G401 (cell line): ENCODE data around the gene RNU5B-1. TPM values are rescaled to one million over a fixed set of nuclear protein-coding genes. Genes with fewer than 3 reads are reported as not detected.

Experiments used
- DNase-seq: peaks from one replicate; pipeline ENCODE4 v3.0.0-alpha.2; 2015; ENCODE audit warnings: low spot score
- in situ Hi-C: cut with HindIII; loops from 2 replicates; pipeline ENCODE4 v1.10.0; 2016; ENCODE audit warnings: low sequenced_read_pairs, mixed read lengths
- total RNA-seq: library from RNA; depleted of rRNA; stranded (reverse); fragments of >200 nt; shearing (Covaris generic); gene quantifications from 2 replicates; pipeline ENCODE4 v1.2.3, GENCODE V29; 2014

Gene RNU5B-1
- total RNA-seq, 1 experiment from 2014 or later = not detected

GRCh38 chr15:65323071-65323511 is 18.6 kb downstream of the RNU5B-1 start:
- in situ Hi-C loops = no loop called here
- DNase-seq = peak; percentile 93

DNA sequence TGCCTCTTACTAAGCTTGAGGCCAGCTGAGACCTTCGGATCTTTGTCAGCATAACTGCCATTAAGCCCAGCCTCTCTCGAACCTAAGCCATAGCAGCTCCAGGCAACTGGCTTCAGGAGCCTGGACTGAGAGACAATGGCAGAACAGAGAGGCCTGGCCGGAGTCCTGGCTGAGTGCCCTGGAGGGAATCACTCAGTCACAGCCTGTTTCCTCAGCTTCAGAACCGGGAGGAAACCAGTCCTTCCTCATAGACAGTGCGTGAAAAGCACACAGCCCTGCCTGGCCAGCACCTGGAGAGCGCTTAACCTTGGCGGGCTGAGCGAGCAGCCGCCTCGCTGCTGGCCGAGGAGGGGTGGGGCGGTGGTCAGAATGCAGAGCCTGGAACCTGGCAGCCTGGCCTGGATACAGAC is 21.6 kb downstream of the RNU5B-1 start:
- DNase-seq = peak; percentile 78
- in situ Hi-C loops = no loop called here

DNA sequence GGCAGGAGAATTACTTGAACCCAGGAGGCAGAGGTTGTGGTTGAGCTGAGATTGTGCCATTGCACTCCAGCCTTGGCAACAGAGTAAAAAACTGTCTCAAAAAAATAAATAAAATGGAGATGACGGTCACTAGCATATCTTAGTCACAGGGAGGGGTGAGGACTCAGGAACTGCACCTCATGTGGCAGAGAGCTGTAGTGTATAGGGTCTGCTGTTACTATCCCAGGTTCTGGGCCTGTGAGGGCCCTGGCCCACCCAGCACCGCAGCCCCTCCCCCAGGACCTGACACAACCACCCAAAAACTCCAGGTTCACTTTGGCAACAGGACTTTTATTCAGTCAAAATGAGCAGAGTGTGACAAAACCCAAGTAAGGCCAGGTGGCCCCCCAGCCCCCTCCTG is 22.3 kb downstream of the RNU5B-1 start:
- DNase-seq = no peak
- in situ Hi-C loops = no loop called here

DNA sequence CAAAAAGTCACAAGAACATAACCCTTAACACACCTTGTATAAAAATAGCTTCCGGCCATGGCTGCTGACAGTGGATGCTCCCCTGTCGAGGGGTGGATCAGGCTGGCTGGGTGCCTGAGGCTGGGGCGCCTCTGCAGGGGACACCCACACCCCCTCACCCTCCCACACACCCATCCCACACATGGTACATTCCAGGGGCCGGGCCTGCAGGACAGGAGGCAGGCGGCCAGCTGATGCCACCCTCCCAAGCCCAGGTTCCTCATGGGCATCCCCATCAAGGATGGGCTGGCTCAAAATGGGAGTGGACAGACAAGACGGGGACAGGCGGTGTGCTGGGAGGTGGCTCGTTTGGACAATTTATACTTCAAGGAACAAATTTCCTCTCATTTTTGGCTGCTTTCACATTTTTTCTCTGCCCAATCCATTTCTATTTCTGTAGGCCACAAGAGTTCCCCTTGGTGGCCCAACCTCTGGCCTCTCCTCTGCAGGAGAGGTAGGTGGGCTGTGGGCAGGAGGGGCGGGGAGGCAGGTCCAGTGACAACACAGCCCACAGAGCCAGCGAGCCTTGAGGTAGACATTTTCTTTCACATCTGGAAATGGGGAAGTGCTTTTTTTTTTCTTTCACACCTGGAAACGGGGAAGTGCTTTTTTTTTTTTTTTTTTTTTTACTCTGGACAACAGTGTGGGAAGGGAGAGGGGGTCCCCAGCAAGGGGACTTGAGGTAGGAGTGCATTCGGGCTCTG is 23.3 kb downstream of the RNU5B-1 start:
- in situ Hi-C loops = no loop called here
- DNase-seq = no peak

DNA sequence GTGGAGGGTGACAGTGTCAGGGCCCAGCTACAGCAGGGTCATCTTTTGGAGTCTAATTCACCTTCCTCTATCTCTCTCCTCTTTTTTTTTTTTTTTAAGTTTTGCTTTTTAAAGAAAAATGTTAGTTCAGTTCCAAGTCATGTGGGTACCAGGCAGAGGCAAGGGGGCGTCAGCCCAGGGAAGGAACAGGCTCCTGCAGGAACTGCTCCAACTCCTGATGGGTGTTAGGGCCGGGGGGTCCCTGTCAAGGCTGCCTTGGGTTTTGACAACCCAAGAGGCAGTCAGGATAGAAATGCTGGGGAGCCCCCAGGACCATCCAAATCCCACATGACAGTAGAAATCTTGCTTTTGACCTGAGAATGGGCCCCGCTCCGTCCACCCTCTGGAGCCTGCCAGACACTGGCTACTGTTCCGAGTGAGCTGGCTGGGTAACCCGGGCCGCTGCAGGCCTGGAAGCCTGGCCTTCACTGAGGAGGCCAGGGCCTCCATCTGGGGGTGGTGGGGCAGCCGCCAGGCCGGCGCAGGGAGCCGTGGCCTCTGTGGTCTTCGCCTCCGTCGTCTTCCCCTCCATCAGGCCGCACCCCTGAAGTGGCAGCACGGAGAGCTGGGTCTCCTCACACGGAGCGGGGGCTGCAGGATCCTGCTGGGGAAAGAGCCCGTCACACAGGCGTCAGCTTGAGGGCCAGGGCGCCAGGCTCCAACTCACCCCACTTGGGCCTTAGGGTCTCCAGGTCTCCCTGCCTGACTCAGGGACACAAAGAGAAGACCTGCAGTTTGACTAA is 24.2 kb downstream of the RNU5B-1 start:
- DNase-seq = no peak
- in situ Hi-C loops = no loop called here

DNA sequence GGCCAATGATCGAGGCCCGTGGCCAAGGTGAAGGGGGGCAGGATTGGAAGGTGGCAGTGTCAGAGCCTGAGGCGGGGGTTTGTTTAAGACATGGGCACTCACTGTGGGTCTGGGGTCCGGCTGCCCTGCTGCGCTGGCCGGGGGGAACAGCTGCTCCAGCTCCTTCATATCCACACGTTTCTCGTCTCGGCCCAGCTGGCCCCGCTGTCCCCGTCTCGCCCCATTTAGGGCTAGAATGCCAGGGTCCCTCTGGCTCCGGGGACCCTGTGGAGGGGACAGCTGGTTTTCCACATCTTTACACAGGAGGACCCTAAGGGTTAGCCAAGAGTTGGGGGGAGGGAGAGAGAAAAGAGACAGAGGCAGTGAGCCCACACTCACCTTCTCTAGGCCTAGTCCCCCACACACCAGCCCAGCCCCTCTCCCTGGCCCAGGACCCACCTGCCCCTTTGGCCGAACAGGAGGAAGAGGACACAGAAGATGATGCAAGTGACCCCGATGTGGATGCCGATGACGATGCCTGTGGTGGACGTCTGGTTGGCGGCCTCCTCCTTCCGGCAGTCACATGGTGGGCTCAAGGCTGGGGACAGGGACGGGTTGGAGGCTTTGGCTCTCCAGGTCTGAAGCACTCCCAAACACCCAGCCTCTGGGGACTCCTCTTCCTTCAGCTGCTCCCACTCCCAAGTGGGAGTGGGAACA is 25.0 kb downstream of the RNU5B-1 start:
- no peak for DNase-seq
- in situ Hi-C loops = no loop called here

DNA sequence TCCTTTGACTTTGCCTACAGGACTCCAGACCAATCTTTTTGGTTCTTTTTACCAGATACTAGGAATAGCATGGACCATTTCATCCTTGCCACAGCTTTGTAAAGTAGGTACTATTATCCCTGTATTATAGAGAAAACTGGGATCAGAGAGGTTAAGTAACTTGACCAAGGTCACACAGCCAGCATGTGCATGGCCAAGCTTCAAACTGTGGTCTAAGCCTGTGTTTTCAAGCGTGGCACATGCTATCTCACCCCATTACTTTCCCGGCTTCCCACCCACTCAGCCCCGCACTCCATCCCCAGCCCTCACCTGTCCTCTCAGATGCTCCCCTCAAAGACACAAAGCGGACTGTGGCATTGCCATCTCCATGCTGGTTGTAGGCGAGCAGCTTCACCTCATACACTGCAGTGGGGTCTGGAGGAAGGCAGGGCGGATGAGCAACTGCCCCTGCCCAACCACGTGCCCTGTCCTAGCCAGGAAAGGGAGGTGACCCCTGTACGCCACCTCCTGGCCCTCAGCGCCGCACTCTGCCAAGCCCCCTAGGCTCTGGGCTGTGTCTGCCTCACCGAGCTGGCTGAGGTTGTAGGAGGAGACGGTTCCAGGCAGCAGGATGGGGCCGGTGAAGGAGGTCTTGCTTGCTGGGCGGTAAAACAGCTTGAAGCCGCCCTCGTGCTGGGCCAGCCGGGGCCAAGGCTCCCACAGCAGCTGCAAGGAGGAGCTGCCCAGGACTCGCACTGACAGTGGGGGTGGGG is 25.7 kb downstream of the RNU5B-1 start:
- in situ Hi-C loops = no loop called here
- no peak for DNase-seq

DNA sequence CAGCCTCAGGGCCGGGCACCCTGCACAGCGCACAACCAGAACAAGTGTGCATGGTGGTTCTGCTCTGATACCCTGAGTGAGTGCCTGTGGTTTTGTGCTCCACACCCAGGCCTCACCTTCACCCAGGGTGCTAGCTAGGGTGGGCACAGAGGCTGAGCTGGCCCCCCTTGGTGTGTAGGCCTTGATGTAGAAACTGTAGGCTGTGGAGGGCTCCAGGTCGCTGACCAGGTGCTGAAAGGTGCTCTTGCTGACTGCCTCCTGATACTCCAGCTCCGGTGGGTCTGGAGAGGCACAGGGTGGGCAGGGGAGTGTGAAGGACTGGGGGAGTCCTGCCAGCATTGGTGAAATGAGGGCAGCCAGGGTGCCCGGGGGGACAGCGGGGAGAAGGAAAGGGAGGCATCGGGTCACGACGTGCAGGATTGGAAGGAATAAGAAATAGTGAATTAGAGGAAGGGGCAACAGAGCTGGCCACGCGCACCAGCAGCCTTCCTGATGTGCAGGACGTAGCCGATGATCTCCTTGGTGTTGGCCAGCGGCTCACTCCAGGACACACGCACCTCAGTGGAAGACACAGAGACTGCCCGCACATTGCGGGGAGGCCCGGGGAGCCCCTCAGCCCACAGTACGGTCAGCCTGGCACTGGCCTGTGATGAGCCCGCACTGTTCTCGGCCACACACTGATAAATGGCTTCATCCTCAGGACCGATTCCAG is 26.6 kb downstream of the RNU5B-1 start:
- no peak for DNase-seq
- in situ Hi-C loops = no loop called here

- in situ Hi-C loops = no loop called here
- DNase-seq = peak; percentile 25
Measured at GRCh38 chr15:65331811-65332210, 27.3 kb downstream of the RNU5B-1 start.

GRCh38 chr15:65332391-65333147 is 28.1 kb downstream of the RNU5B-1 start:
- no peak for DNase-seq

DNA sequence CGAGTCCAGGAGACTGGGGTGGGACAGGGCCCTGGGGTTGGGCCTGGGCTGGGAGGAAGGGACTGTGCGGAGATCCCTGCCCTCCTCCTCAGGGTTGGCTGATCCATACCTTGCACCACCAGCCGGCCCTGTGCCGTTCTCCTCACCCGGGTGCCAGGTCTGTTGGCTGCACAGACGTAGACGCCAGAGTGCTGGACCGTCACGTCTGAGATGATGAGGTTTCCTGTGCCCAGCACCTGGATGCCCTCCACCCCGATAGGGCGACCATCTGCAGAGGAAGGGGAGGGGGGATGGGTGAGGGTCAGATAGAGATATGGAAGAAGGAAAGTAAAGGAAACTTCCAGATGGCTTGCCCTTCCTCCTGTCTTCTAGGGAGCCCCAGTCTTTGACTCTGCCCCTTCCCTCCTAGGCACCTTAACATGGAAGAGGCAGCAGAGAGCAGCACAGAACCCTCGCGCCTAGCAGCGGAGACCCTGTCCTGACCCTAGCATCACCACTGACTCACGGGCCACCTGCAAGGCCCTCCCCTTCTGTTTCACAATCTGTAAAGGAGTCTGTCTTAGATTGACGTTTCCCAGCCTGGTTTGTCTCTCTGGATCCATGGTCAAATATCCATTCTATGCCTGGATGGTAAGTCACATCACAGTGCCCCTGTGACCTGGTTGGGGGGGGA is 28.8 kb downstream of the RNU5B-1 start:
- no peak for DNase-seq
- in situ Hi-C loops = no loop called here

More at GRCh38 chr15:65332391-65333147, 28.1 kb downstream of the RNU5B-1 start:
- in situ Hi-C loops = no loop called here

DNA sequence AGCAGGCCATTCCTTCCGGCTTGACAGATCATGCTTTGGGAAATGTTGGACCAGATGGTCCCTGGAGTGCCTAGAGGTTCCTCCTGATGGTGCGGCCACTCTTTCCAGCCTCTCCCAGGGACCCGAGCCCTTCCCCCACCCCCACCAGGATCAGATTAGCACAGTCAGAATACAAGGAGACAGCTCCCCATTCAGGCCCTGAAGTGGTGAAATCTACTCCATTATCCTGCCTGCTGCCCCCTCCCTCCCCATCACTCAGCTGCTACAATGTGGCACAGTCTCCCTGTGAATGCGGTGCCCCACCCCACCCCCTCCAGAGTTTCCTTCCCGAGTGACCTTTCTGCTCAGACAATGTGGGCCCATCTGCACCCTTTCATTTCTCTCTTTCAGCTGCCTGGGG is 29.4 kb downstream of the RNU5B-1 start:
- no peak for DNase-seq
- in situ Hi-C loops = no loop called here

- DNase-seq = no peak
- in situ Hi-C loops = no loop called here
Measured at GRCh38 chr15:65334586-65335231, 30.2 kb downstream of the RNU5B-1 start.

DNA sequence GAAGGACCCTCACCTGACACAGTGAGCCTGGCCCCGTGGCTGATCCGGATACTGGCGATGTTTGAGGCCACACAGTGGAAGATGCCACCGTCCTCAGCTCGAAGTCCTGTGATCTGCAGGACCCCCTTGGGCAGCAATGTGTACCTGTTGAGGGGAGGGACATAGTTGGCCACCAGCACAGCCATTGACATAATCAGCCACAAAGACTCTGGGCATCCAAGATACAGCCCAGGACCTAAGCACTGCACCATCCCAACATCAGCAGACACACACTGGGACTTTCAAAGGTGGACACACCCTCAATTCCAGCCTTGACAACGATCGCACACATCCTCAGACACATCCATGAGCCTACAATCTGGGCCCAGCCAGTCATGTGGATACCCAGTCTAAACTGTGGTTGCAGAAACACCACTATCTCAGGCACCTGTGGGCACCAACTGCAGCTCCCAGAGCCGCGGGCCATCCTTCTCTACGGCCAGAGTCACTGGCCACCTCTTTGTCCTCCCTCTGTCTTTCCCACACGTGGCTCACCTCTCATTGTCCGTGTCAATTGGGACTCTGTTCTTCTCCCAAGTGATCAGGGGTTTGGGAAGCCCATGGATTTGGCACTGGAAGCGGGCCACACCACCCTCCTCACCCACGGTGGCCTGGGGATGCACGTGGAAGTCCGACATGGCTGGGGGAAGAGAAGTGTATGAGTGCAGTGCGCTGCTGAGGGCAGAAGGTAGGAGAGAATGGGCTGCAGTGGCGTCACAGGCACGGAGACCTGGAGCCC is 31.0 kb downstream of the RNU5B-1 start:
- in situ Hi-C loops = no loop called here
- no peak for DNase-seq

DNA sequence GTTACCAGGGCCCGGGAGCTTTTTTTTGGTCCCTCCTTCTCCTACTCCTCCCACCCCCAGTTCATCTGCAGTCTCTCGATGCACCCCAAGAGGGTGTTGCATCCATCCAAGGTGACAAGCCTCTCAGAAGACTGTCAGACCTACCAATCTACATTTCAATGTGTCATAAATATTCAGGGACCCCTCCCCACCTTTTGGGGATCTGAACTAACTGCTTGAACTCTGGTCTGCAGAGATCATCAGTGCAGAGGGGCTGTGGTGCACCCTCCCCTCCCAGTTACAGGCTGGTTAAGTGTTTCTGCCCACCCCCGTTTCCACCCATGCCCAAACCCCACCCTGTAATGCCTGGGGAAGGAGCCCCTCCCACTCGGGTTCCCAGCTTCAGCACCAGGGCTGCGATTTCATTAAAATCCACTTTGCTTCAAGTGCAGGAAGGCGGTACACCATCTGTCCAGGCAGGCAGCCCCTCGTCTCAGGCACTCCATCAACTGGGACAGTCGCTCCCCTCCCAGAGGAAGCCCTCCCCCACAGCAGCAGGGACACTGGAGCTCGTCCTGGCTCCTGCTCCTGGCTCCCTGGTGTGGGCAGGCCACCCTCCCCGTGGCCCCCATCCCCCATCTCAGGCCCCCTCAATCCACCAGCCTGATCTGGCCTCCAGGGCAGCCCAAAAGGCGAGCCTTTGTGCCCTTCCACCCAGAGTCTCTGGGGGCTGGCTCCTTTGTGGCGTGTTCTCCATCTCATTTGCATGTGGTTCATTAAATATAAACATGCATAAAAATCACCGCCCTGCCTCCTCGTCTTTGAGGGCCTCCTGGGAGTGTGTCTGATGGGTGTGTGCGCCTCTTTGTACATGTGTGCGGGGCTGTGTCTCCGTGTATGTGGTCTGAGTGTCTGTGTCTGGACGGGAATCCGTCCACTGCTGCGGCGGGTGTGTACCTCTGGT is 32.3 kb downstream of the RNU5B-1 start:
- in situ Hi-C loops = no loop called here
- no peak for DNase-seq
